Measurements from ENCODE around the gene ASTL.

DNA sequence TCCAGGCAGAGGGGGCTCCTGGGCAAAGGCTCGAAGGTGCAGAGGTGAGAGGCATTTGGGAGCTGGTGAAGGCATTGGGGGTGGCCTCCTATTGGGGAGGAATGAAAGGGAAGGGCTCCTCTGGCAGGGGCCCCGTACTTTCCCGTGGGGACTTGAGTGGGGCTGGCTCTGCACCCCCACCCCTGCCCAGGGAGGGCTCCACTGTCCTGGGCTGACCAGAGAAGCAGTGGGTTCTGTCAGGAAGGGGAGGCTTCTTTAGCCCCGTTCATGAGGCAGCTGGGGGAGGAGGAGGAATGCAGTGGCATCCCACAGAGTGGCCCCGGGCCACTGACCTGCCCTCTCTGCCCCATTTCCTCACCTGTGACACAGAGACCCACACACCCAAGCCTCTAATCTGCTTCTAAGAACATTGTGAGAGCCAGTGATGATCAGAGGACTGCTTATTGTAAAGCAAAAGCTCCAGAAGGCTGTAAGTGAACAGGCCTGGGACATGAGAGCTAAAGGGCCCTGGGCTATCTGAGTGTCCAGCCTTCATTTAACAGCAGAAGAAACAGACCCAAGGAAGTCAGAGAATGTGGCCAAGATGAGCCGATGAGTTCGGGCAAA is 65.0 kb downstream of the ASTL start:
- TF ChIP-seq EZH2 (IDR thresholded peaks at IDR 0.05; ENCODE audit: insufficient read depth, poor library complexity, severe bottlenecking) = no peak
- TF ChIP-seq EZH2phosphoT487 (IDR thresholded peaks at IDR 0.05; ENCODE audit: insufficient read depth, low read depth) = no peak

All from GM23248 (cell line).